Activated naive CD4-positive, alpha-beta T cell treated with anti-CD3 and anti-CD28 coated beads, Interleukin-2, amount 50 U/mL, for 24 hours (primary cell): ENCODE data around the gene HM13.
"Not testable (repeated sequence)": the region's sequence is repeated elsewhere in the genome, so short reads cannot be mapped to it uniquely, and the experiment has no call there.

Experiments used
- H3K27ac Mint-ChIP-seq: one replicate; pipeline ENCODE4 v1.8.0; 2021; ENCODE audit warnings: mild to moderate bottlenecking, mixed read lengths
- H3K27me3 Mint-ChIP-seq: one replicate; pipeline ENCODE4 v1.8.0; 2021; ENCODE audit warnings: mixed read lengths
- H3K36me3 Mint-ChIP-seq: one replicate; pipeline ENCODE4 v1.8.0; 2021; ENCODE audit warnings: mixed read lengths
- H3K4me1 Mint-ChIP-seq: one replicate; pipeline ENCODE4 v1.8.0; 2021; ENCODE audit warnings: mixed read lengths
- H3K4me3 Mint-ChIP-seq: one replicate; pipeline ENCODE4 v1.8.0; 2021; ENCODE audit warnings: mild to moderate bottlenecking, mixed read lengths
- H3K9me3 Mint-ChIP-seq: one replicate; pipeline ENCODE4 v1.8.0; 2021; ENCODE audit warnings: mixed read lengths

The HM13 gene

DNA sequence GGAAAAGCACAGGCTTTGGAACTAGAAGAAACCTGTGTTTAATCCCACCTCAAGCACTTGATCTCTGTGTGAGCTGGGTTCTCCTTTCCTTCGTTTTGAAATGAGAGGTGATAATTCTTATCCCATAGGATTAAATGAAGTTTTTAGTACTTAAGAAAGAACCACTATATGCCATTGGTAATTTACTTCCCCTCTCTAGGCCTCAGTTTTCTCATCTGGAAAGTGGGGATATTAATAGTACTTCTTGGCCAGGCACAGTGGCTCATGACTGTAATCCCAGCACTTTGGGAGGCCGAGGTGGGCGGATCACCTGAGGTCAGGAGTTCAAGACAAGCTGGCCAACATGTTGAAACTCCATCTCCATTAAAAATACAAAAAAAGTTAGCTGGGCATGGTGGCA is 25.1 kb upstream of the HM13 start:
- Mint-ChIP-seq H3K27ac (no peak overlapping the region), H3K4me3 (no peak overlapping the region), H3K27me3 (peaks cover 7% of the 10 kb centered on the region), H3K4me1 (no peaks in the 10 kb centered on the region), H3K9me3 (no peaks in the 10 kb centered on the region), H3K36me3 (no peaks in the 10 kb centered on the region)

DNA sequence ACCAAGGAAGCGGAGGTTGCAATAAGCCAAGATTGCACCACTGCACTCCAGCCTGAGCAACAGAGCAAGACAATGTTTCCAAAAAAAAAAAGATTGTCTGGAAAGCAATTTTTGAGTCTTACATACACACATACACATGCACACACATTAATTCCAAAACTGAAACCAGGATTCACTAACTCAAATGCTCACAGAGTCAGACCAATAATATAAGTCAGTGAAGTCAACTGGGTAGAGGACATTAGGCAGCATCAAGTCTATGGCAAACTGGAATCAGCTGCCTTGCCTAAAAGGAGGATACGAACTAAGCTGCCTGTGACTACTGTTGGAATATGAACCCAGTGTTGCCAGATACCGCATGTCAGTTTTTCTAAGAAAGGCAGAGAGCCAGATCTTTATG is 23.5 kb upstream of the HM13 start:
- no peaks in the 10 kb centered on the region for H3K9me3 Mint-ChIP-seq
- peaks cover 6% of the 10 kb centered on the region for H3K27me3 Mint-ChIP-seq
- H3K4me1 Mint-ChIP-seq, result no peaks in the 10 kb centered on the region
- no peak overlapping the region for H3K4me3 Mint-ChIP-seq
- no peaks in the 10 kb centered on the region for H3K36me3 Mint-ChIP-seq
- no peak overlapping the region for H3K27ac Mint-ChIP-seq

- Mint-ChIP-seq H3K9me3 (no peaks in the 10 kb centered on the region), H3K27ac (no peak overlapping the region), H3K4me1 (no peaks in the 10 kb centered on the region)
These were observed 20.1 kb upstream of the HM13 start for GRCh38 chr20:31494131-31494530.

GRCh38 chr20:31496761-31497295 is 17.4 kb upstream of the HM13 start:
- H3K27me3 Mint-ChIP-seq, result peaks cover 12% of the 10 kb centered on the region

More at GRCh38 chr20:31494131-31494530, 20.1 kb upstream of the HM13 start:
- peaks cover 12% of the 10 kb centered on the region for H3K27me3 Mint-ChIP-seq
- H3K4me3 Mint-ChIP-seq, result no peak overlapping the region
- no peaks in the 10 kb centered on the region for H3K36me3 Mint-ChIP-seq

GRCh38 chr20:31497838-31498540 is 16.3 kb upstream of the HM13 start:
- no peak overlapping the region for H3K27ac Mint-ChIP-seq
- H3K36me3 Mint-ChIP-seq, result no peaks in the 10 kb centered on the region
- H3K9me3 Mint-ChIP-seq, result no peaks in the 10 kb centered on the region
- H3K27me3 Mint-ChIP-seq, result peaks cover 12% of the 10 kb centered on the region
- no peak overlapping the region for H3K4me3 Mint-ChIP-seq
- no peaks in the 10 kb centered on the region for H3K4me1 Mint-ChIP-seq

More at GRCh38 chr20:31496761-31497295, 17.4 kb upstream of the HM13 start:
- Mint-ChIP-seq H3K4me3 (no peak overlapping the region), H3K36me3 (no peaks in the 10 kb centered on the region), H3K27ac (no peak overlapping the region), H3K9me3 (no peaks in the 10 kb centered on the region), H3K4me1 (no peaks in the 10 kb centered on the region)

DNA sequence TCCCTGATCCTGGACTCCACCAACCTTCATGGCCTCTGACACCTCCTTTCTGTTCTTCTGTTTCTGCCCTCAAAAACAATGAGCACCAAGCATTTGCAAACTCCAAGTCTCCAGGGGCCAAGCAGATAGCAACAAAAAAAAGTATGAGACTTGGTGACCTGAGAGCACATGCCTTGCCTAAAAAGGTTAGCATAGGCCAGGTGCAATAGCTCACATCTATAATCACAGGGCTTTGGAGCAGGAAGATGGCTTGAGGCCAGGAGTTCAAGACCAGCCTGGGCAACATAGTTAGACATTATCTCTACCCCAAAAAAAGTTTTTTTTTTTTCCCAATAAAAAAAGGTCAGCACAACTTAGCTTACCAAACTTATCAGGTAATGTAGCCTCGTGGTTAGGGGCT is 13.7 kb upstream of the HM13 start:
- H3K4me3 Mint-ChIP-seq, result no peak overlapping the region
- peaks cover 5% of the 10 kb centered on the region for H3K27me3 Mint-ChIP-seq
- peaks cover 5% of the 10 kb centered on the region for H3K4me1 Mint-ChIP-seq
- H3K27ac Mint-ChIP-seq, result no peak overlapping the region
- no peaks in the 10 kb centered on the region for H3K9me3 Mint-ChIP-seq
- H3K36me3 Mint-ChIP-seq, result no peaks in the 10 kb centered on the region

DNA sequence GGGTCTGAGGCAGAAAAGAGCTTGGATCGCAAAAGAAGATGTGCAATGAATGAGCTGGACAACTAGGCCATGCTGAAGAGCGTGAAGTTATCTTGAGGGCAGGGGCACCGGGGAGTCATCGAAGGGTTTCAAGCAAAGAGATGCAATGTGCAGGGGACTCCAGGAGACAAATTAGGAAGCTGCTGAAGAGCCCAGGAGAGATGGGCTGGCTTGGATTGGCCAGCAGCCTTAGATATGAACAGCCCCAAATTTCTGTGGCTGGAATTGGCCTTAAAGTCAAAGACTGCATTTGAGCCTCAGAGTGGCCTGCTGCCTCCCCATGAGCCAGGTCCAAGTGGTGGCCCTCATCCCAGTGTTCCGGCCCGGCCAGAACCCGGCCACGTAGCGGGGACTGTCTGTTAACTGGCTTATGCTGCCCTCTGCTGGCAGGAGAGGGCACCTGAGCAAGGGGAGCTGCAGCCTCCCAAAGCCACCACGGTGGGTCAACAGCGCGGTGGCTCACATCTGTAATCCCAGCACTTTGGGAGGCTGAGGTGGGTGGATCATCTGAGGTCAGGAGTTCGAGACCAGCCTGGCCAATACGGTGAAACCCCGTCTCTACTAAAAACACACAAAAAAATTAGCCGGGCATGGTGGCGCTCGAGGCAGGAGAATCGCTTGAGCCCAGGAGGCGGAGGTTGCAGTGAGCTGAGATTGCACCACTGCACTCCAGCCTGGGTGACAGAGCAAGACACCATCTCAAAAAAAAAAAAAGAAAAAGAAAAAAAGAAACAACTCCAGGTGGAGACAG is 11.2 kb upstream of the HM13 start:
- not testable (repeated sequence) for H3K36me3 Mint-ChIP-seq, H3K27me3 Mint-ChIP-seq, H3K9me3 Mint-ChIP-seq, H3K27ac Mint-ChIP-seq, H3K4me3 Mint-ChIP-seq, H3K4me1 Mint-ChIP-seq

GRCh38 chr20:31505903-31506302 is 8.3 kb upstream of the HM13 start:
- H3K36me3 Mint-ChIP-seq, result peaks cover 2% of the 10 kb centered on the region
- H3K9me3 Mint-ChIP-seq, result no peaks in the 10 kb centered on the region
- H3K4me3 Mint-ChIP-seq, result no peak overlapping the region
- peaks cover 5% of the 10 kb centered on the region for H3K4me1 Mint-ChIP-seq
- H3K27ac Mint-ChIP-seq, result no peak overlapping the region
- peaks cover 3% of the 10 kb centered on the region for H3K27me3 Mint-ChIP-seq

- H3K27me3 Mint-ChIP-seq, result peaks cover 3% of the 10 kb centered on the region
- no peak overlapping the region for H3K27ac Mint-ChIP-seq
- H3K9me3 Mint-ChIP-seq, result no peaks in the 10 kb centered on the region
- no peak overlapping the region for H3K4me3 Mint-ChIP-seq
- peaks cover 2% of the 10 kb centered on the region for H3K36me3 Mint-ChIP-seq
- peaks cover 2% of the 10 kb centered on the region for H3K4me1 Mint-ChIP-seq
These were observed 5.6 kb upstream of the HM13 start for GRCh38 chr20:31508517-31509244.

DNA sequence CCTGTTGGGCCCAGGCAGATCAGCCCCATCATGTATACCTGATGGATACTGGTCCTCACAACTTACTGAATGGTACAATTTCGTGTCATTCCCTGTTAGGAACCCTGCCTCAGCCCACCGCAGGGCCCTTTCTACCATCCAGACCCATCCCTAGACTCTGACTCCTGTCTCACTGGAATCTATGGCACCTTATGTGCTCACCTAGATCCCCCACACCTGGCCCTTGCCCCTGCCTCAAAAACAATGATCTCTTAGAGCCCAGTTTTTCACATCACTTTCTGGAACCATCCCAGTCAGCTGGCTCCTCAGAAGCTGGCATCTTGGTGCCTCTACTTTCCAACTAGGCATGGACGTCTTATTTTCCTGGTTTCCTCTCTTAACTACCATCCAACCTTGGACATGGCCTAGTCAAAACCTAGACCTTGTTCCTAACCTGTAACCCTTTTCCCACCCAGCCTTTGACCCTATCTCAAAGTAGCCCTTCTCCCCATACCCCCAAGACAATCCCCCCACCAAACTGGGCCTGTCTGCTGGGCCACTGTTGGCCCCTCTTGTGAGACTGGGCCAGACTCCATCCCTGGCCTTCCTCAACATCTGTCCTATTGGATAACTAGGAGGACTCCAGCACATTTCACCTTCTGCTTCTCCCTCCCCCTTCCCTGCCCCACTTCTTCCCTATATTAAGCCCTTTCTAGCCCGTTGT is 981 bp downstream of the HM13 start:
- H3K27ac Mint-ChIP-seq, result no peak overlapping the region
- H3K27me3 Mint-ChIP-seq, result no peaks in the 10 kb centered on the region
- H3K36me3 Mint-ChIP-seq, result peaks cover 3% of the 10 kb centered on the region
- no peaks in the 10 kb centered on the region for H3K9me3 Mint-ChIP-seq
- no peak overlapping the region for H3K4me3 Mint-ChIP-seq
- peaks cover 13% of the 10 kb centered on the region for H3K4me1 Mint-ChIP-seq

DNA sequence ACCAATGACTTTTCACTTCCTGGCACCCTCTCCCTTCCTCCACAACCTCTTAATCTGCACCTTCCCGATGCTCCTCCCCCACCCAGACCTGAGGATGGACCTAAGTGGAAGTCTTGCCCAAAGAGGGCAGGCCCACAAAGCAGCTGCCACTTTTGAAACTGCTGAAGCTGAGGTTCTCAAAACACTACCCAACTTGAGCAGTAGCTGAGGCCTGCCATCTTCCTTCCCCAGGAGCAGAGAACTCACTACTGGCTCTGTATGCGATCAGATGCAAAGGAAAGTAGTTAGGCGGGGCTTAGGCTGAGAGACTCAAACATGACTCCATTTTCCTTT is 1.5 kb downstream of the HM13 start:
- no peak overlapping the region for H3K27ac Mint-ChIP-seq
- H3K36me3 Mint-ChIP-seq, result peaks cover 3% of the 10 kb centered on the region
- H3K4me1 Mint-ChIP-seq, result peaks cover 18% of the 10 kb centered on the region
- no peaks in the 10 kb centered on the region for H3K27me3 Mint-ChIP-seq
- no peak overlapping the region for H3K4me3 Mint-ChIP-seq
- no peaks in the 10 kb centered on the region for H3K9me3 Mint-ChIP-seq

- Mint-ChIP-seq H3K4me3 (no peak overlapping the region), H3K4me1 (peaks cover 23% of the 10 kb centered on the region), H3K27me3 (no peaks in the 10 kb centered on the region)
These were observed 1.9 kb downstream of the HM13 start for GRCh38 chr20:31516166-31516565.

DNA sequence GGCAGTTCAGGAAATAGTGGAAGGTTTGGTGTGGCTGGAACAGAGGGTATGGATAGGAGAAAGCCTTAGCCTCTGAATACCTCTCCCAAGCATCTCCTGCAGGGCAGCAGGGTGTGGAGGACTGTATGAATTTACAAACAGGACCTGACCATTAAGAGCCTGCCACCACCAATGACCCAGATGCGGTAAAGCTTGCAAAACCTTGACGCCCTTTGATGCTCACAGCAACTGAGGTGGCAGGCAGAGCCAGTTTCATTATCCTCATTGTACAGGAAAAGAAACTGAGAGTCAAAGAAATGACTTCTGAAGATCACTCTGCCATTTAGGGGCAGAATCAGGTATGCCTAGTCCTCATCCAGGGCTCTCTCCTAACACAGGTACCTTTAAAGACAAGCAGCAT is 2.4 kb downstream of the HM13 start:
- Mint-ChIP-seq H3K9me3 (no peaks in the 10 kb centered on the region), H3K27me3 (no peaks in the 10 kb centered on the region), H3K27ac (no peak overlapping the region), H3K4me3 (no peak overlapping the region), H3K4me1 (peaks cover 23% of the 10 kb centered on the region), H3K36me3 (peaks cover 3% of the 10 kb centered on the region)

More at GRCh38 chr20:31516166-31516565, 1.9 kb downstream of the HM13 start:
- peaks cover 3% of the 10 kb centered on the region for H3K36me3 Mint-ChIP-seq
- H3K9me3 Mint-ChIP-seq, result no peaks in the 10 kb centered on the region
- H3K27ac Mint-ChIP-seq, result no peak overlapping the region

GRCh38 chr20:31517373-31517772 is 3.1 kb downstream of the HM13 start:
- no peak overlapping the region for H3K4me3 Mint-ChIP-seq
- H3K36me3 Mint-ChIP-seq, result peaks cover 4% of the 10 kb centered on the region
- H3K9me3 Mint-ChIP-seq, result no peaks in the 10 kb centered on the region
- H3K27ac Mint-ChIP-seq, result no peak overlapping the region
- no peaks in the 10 kb centered on the region for H3K27me3 Mint-ChIP-seq
- H3K4me1 Mint-ChIP-seq, result peaks cover 24% of the 10 kb centered on the region

DNA sequence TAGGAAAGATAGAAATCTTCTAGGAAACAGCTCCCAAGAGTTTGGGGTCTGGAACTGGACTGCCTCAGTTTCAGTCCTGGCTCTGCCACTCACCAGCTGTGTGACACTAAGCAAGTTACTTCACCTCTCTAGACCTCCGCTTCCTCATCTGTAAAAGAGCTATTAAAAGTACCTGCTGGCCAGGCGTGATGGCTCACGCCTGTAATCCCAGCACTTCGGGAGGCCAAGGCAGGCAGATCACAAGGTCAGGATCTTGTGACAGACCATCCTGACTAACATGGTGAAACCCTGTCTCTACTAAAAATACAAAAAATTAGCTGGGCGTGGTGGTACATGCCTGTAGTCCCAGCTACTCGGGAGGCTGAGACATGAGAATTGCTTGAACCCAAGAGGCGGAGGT is 7.0 kb downstream of the HM13 start:
- not testable (repeated sequence) for H3K36me3 Mint-ChIP-seq, H3K9me3 Mint-ChIP-seq, H3K27me3 Mint-ChIP-seq, H3K27ac Mint-ChIP-seq, H3K4me3 Mint-ChIP-seq
- peaks cover 45% of the 10 kb centered on the region for H3K4me1 Mint-ChIP-seq
